ENCODE data around the gene TERT. TPM values are rescaled to one million over a fixed set of nuclear protein-coding genes. Genes with fewer than 3 reads are reported as not detected.

The TERT gene
- total and polyA plus RNA-seq, 2 of the 8 experiments (the other 6 are each of a cell fraction or from before 2014, with no cell fraction given): 13.1 to 23.1 TPM

DNA sequence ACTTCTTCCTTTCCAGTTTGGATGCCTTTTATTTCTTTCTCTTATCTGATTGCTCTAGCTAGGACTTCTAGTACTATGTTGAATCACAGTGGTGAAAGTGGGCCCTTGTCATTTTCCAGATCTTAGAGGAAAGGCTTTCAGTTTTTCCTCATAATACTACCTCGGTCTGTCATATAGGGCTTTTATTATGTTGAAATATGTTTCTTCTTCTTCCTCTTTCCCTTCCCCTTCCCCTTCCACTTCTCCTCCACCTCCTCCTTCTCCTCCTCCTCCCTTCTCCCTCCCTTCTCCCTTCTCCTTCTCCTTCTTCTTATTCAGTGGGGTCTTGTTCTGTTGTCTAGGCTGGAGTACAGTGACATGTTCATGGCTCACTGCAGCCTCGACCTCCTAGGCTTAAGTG lies 9.2 kb upstream of the TERT start:
- Histone ChIP-seq H3K27ac (ENCODE audit: low read depth, low read length) (no peak overlapping the region), H2BK12ac (ENCODE audit: low read depth, low read length) (no peak overlapping the region), H3K79me2 (ENCODE audit: control insufficient read depth in 1 of 2, insufficient read depth in 2 of 2, low read length in 2 of 2) (no peaks in the 10 kb centered on the region), H2AK5ac (ENCODE audit: low read depth, low read length) (no peak overlapping the region), H3K14ac (ENCODE audit: insufficient read length) (no peak overlapping the region), H3K9me3 (ENCODE audit: insufficient read depth in 2 of 2, low read depth in 1 of 2, low read length in 1 of 2) (no peaks in the 10 kb centered on the region; a peak in 1 of 4 replicates), H2BK15ac (ENCODE audit: low read length) (no peak overlapping the region), H3K56ac (replicated peaks; ENCODE audit: insufficient read length, low read depth, low read length) (no peak overlapping the region), H4K91ac (replicated peaks; ENCODE audit: insufficient read length, low read length) (no peak overlapping the region), H4K20me1 (replicated peaks in 1 of 2; ENCODE audit: control insufficient read depth in 1 of 2, insufficient read depth in 2 of 2, low read length in 2 of 2) (no peaks in the 10 kb centered on the region), H3K18ac (ENCODE audit: extremely low read depth, low read length) (no peak overlapping the region), H3K4me2 (ENCODE audit: insufficient read depth in 1 of 2, low read depth in 2 of 2, low read length in 2 of 2) (no peak overlapping the region), H3K4me3 (ENCODE audit: extremely low read depth in 1 of 4, insufficient read depth in 2 of 4, low read depth in 3 of 4, low read length in 4 of 4) (no peak overlapping the region), H2AFZ (ENCODE audit: low read length) (no peak overlapping the region), H3K4ac (replicated peaks; ENCODE audit: insufficient read length, low read depth, low read length) (no peak overlapping the region), H3K79me1 (ENCODE audit: low read depth, low read length) (no peaks in the 10 kb centered on the region), H4K5ac (ENCODE audit: insufficient read length, low read depth, low read length) (no peak overlapping the region), H2BK120ac (replicated peaks; ENCODE audit: low read depth, low read length) (no peak overlapping the region), H2BK5ac (ENCODE audit: low read depth, low read length) (no peak overlapping the region), H3K27me3 (replicated peaks in 1 of 4; ENCODE audit: control insufficient read depth in 3 of 4, extremely low read depth in 1 of 4, insufficient read depth in 3 of 4, low read length in 3 of 4) (no peaks in the 10 kb centered on the region), H3K36me3 (ENCODE audit: control insufficient read depth in 2 of 4, insufficient read depth in 4 of 4, low read length in 3 of 4) (no peaks in the 10 kb centered on the region), H4K8ac (ENCODE audit: extremely low read depth, insufficient read depth, low read length) (no peak overlapping the region), H3K9ac (replicated peaks in 1 of 4; ENCODE audit: extremely low read depth in 1 of 4, low read depth in 3 of 4, low read length in 3 of 4) (no peak overlapping the region), H3K4me1 (replicated peaks in 1 of 4; ENCODE audit: control insufficient read depth in 3 of 4, insufficient read depth in 4 of 4, low read length in 3 of 4) (no peaks in the 10 kb centered on the region; a peak in 1 of 7 replicates), H3K23ac (ENCODE audit: insufficient read length) (no peak overlapping the region), H3K23me2 (ENCODE audit: low read depth, low read length) (no peaks in the 10 kb centered on the region; the same call in 1 of the 2 replicates), H2BK20ac (ENCODE audit: low read length) (no peak overlapping the region)
- WGBS, 2 experiments (ENCODE audit: extremely low coverage in 1 of 2, insufficient coverage in 1 of 2, insufficient read length in 1 of 2, insufficient replicate concordance in 2 of 2, low coverage in 1 of 2, low lambda C conversion rate in 2 of 2, missing lambda C conversion rate in 1 of 2): 85% methylated on average over 2 of the region's 2 CpGs; no CpG with 5 or more reads in 1 of the 2 experiments
- ChIA-PET POLR2A (ENCODE audit: partially characterized antibody) (no interaction called here), CTCF (ENCODE audit: partially characterized antibody) (no interaction called here)
- DNase-seq (ENCODE audit: low read depth in 1 of 2, low spot score in 2 of 2) (no peak), FAIRE-seq (no peak)
- TF ChIP-seq BRCA1 (IDR thresholded peaks at IDR 0.05; ENCODE audit: low read depth, low read length): no peak
- TF ChIP-seq POU5F1 (IDR thresholded peaks at IDR 0.05; ENCODE audit: low read depth, low read length): no peak
- TF ChIP-seq NANOG (IDR thresholded peaks at IDR 0.05; ENCODE audit: insufficient read depth, low read depth, low read length, poor library complexity, severe bottlenecking): no peak
- TF ChIP-seq JUND (IDR thresholded peaks at IDR 0.05; ENCODE audit: low read length): no peak
- no peak for TF ChIP-seq MAFK (IDR thresholded peaks at IDR 0.05; ENCODE audit: low read depth, low read length)
- TF ChIP-seq BCL11A (IDR thresholded peaks at IDR 0.05; ENCODE audit: low read depth in 2 of 2, low read length in 2 of 2): no peak
- no peak for TF ChIP-seq CEBPB (IDR thresholded peaks at IDR 0.05; ENCODE audit: low read depth, low read length)
- no peak for TF ChIP-seq RNF2 (IDR thresholded peaks at IDR 0.05; ENCODE audit: borderline replicate concordance, low read depth, low read length, missing control alignments, poor library complexity, severe bottlenecking)
- no peak for TF ChIP-seq HDAC2 (IDR thresholded peaks at IDR 0.05; ENCODE audit: borderline replicate concordance in 1 of 2, low read depth in 2 of 2, low read length in 2 of 2)
- no peak for TF ChIP-seq ZNF274 (IDR thresholded peaks at IDR 0.05; ENCODE audit: borderline replicate concordance, extremely low read depth, low read length)
- TF ChIP-seq SP4 (IDR thresholded peaks at IDR 0.05; ENCODE audit: low read length): no peak
- no peak for TF ChIP-seq SP1 (IDR thresholded peaks at IDR 0.05; ENCODE audit: low read depth, low read length)
- TF ChIP-seq YY1 (IDR thresholded peaks at IDR 0.05; ENCODE audit: low read depth, low read length): no peak
- no peak for TF ChIP-seq POLR2A (IDR thresholded peaks at IDR 0.05; ENCODE audit: control extremely low read depth in 1 of 2, low read depth in 2 of 2, low read length in 2 of 2)
- TF ChIP-seq KDM1A (IDR thresholded peaks at IDR 0.05; ENCODE audit: borderline replicate concordance, low read length): no peak
- no peak for TF ChIP-seq SIRT6 (IDR thresholded peaks at IDR 0.05; ENCODE audit: low read length)
